HG03432 (cell line): Measurements from ENCODE around the gene ETF1.
A peak's percentile ranks its signal among the peaks of the same experiment; 100 is the strongest.

Experiments
- ATAC-seq: cut with Tn5 transposase; IDR thresholded peaks from one replicate; pipeline ENCODE4 v1.9.1; 2021; ENCODE audit warnings: mild to moderate bottlenecking, moderate library complexity; ENCODE audit not compliant: unreplicated experiment

ETF1 gene

DNA sequence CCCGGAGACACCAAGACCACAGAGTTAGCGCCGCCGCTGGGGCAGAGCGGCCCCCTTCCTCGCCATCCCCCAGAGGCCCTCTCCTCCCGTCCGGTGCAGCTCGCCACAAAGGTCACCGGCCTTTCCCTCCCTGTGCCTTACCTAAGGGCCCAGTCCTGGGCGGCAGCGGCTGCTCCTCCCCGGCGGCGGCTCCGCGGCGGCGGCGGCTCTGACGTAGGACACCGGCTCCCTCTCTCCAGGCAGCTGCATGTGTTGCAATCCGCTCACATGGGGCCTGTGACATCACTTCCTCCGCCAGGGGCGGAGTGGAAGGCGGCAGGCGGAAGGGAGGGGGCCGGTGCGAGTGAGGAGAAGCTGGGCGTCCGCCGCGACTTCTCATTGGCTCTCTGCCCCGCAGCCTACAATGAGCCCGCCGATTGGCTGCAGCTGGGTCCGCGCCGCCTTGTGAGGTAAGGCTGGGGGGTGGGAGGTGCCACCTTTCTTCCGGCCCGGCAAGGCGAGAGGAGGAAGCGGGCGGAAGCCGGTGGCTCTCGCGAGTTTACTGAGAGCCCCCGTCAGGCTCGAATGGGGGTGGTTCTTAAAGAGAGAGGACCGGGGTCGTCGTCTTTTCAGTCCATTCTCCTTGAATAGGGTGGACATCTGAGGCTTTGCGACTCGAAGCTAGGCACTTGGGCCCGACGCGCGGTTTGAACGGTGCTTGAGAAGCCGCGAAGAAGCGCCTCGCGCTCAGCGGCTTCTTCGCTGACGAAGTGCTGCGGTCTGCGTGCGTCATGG, at the start of gene ETF1:
ETF1 (minus strand) TSS at position 281 of the 774 bp plus-strand sequence. CDS start 318 bp downstream, outside the sequence.
- peak; percentile 93 for ATAC-seq

DNA sequence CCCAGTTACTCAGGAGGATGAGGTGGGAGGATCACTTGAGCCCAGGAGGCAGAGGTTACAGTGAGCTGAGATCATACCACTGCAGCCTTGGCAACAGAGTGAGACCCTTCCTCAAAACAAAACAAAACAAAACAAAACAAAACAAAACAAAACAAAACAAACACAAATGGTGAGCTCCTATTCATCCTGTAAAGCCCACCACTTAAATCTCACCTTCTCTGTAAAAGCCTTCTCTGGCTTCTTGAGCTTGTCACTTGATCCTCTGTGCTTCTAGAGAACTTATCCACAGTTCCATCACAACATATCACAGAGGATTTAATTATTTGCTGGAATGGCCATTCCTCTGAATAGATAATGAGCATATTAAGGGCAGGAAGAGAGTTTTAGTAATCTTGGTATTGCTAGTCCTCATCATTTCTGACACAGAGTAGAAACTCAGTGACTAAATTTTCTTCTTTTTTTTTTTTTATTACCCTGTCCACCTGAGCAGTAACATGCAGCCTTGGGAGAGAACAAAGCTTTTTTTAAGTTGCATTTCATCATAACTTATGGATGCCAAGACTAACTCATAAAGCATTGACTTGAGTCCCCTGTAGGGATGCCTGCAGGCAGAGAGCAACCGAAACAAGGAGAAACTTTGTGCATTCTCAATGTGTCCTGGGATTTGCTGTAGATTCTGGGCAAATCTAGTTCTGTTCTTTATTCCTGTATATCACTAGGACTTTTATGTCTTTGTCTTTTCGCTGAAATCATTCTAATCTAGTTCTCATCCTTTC, 45.2 kb upstream of the ETF1 start:
- no peak for ATAC-seq

- ATAC-seq = no peak
Observed at GRCh38 chr5:138585157-138585556, 42.1 kb upstream of the ETF1 start.

DNA sequence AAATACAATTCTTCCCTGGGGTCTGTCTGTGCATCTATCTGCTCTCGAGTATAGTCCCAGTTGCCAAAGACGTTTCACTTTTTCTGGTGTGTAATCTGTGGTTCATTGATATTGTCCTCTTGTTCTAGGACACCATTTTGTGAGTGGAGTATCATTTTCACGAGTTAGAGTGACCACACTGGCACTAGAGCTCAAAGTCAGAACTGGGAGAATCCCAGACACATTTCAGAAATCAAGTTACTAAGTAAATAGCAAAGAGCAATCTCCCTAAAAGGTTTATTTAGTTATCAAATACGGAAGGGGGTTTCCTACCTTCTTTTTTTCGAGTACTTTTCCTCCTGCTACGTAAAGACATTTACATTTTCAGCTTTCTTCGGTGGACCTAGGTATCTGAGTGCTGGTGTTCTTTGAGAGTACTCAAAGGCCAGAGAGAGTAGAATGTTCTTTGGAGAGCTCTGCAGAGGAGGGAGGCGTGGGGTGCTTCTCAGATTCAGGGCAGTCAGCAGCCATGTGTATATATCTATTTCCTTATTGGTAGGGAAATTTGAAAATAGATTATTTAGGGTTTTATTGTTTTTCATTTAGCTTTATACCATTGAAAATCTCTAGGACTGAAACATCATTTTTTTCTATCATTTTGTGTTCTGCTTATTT, 41.1 kb upstream of the ETF1 start:
- no peak for ATAC-seq

GRCh38 chr5:138582959-138583358, 39.9 kb upstream of the ETF1 start:
- ATAC-seq = no peak

GRCh38 chr5:138580777-138581176, 37.7 kb upstream of the ETF1 start:
- no peak for ATAC-seq

DNA sequence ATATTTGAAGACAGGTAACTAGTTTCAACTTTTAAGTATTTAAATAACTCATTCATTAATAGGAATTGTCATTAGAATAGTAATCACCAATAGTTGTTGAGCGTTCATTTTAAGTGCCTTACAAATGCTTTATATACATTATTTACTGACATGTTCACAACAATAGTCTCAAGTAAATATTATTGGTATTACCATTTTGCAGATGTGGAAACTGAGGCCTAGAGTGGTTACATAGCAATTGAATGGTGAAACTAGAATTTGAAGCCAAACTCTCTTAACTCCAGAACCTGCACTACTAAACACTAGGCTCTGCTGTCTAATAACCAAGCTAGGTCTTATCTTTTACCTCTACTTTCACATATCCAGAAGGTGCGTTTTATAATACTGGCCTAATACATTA, 37.0 kb upstream of the ETF1 start:
- ATAC-seq = no peak

DNA sequence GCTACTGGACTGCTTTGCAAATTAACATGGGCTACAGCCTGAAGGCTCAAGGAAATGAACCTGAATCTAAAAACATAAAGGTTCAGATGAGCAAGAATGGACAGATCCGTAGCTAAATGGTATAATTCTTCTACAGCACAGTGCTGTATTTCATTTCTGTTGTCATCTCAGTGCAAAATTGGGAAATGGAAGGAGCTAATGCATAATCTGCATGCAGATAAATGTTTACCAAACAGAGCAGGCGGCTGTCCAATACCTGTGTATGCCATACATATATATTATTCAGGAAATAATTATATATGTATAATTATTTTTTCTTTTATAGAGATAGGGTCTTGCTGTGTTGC, 36.5 kb upstream of the ETF1 start:
- no peak for ATAC-seq

DNA sequence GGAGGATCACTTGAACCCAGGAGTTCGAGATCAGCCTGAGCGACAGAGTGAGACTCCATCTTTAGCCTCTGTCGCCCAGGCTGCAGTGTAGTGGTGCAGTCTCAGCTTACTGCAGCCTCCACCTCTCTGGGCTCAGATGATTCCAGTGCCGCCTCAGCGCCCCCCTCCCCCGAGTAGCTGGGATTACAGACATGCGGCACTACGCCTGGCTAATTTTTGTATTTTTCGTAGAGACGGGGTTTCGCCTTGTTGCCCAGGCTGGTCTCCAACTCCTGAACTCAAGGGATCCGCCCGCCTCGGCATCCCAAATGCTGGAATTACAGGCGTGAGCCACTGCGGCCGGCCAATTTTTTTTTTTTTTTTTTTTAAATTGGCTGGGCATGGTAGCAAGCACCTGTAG, 34.4 kb upstream of the ETF1 start:
- no peak for ATAC-seq

- peak; percentile 87 for ATAC-seq
Observed at GRCh38 chr5:138575194-138576015, 32.4 kb upstream of the ETF1 start, which contains the start of gene HSPA9. Gene HSPA9 (minus strand): TSS chr5:138575401. CDS start chr5:138575318, 83 bp downstream.

DNA sequence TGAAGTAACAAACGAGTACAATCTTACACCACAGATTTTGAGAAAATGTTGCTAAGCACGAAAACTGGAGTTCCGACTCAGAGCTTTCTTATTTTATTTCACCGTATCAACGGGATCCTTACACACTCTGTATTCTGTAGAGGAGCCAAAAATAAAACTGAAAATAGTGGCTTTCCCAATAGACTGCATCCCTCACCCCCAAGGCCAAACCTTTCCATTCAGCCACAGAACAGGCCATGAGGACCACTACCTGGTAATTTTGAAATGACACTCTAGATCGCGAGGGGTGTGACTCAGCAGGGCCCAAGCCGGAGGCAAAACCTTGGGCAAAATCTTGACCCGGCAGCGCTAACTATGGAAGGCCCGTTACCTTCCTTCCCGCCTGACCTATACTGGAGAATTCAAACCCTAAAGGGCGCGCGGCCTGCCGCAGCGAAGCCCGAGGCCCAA, 31.7 kb upstream of the ETF1 start:
- no peak for ATAC-seq

DNA sequence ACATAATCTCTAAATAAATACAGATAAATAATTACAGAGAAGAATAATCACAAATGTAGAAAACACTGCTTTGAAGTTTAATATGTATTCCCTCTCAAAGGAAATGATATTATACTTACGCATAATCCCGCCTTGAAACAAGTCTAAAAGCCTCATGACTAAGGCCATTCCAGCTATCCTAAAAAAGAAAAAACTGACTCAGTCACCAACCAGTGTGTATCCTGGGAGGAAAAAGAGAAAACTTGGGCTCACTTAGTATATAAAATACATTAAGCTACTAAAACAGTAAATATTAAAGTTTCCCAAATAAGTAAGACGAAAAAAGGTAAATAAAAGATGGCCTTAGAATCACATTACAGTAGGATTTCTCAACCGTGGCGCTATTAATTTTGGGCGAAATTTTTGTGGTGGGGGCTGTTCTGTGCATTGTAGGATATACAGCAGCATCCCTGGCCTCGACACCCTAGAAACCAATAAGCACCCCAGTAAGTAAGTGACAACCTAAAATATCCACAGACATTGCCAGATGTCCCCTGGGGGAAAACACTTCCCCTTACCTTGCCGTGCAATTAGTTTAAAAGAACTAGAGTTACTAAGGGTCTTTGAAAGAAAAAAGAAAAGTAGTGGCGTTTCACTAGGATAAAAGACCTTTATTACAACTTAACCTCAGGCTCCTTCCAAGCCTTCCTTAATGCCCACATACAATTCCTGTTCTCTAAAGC, 31.1 kb upstream of the ETF1 start:
- no peak for ATAC-seq

GRCh38 chr5:138573223-138573622, 30.2 kb upstream of the ETF1 start:
- ATAC-seq = no peak

DNA sequence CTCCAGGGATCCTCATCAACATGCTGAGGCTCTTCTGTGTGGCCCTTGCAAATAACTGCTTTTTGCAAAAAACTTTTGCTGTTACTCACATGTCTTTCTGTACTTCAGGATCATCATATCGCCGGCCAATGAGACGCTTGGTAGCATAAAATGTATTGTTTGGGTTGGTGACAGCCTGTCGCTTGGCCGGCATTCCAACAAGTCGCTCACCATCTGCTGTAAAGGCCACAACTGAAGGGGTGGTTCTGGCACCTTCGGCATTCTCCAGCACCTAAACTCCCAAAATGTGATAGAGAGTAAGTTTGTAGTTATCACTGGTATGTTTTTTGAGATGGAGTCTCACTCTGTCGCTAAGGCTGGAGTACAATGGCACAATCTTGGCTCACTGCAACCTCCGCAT, 27.8 kb upstream of the ETF1 start:
- ATAC-seq = no peak

DNA sequence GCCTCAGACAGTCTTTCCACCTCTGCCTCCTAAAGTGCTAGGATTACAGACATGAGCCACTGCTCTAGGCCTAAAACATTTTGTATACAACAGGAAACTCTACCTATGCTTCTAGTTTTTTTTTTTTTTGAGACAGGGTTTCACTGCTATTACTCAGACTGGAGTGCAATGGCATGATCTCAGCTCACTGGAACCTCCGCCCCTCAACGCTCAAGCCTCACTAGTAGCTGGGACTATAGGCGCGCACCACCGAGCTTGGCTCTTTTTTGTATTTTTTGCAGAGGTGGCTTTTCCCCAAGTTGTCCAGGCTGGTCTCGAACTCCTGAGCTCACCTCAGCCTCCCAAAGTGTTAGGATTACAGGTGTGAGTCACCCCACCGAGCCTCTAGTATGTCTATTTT, 26.7 kb upstream of the ETF1 start:
- ATAC-seq = no peak

DNA sequence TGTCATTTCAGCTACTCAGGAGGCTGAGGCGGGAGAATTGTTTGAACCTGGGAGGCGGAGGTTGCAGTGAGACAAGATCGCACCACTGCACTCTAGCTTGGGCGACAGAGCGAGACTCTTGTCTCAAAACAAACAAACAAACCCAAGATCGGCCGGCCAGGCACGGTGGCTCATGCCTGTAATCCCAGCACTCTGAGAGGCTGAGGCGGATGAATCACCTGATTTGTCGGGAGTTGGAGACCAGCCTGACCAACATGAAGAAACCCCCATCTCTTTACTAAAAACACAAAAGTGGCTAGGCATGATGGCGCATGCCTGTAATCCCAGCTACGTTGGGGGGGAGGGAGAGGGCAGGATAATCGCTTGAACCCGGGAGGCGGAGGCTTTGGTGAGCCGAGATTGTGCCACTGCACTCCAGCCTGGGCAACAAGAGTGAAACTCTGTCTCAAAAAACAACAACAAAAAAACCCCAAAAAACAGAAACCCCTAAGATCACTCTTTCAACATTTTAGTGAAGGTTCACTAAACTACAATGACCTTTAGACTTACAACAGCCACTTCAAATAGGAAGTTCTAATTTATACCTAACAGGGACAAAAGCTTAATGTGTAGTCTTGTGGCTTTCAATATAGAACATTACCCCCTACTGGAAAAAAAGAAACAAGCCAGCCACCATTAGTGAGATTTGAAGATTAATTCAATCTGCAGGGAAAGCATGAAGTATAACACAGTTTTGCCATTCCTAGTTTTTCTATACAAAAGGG, 25.2 kb upstream of the ETF1 start:
- no peak for ATAC-seq

DNA sequence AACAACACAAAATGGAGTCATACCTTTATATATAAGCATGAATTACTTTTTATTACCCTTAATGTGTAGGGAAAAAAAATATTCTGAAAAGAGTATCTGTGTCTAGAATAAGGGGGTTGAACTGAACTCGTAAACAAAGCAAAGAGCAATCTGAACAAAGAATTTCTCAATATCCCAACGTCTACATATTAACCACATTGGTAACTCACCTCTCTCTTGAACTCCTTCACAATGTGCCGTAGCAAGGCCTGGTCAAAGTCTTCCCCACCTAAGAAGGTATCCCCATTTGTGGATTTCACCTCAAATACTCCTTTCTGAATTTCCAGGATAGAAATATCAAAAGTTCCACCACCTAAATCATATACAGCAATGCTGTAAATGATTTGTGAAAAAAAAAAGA, 23.8 kb upstream of the ETF1 start:
- no peak for ATAC-seq

GRCh38 chr5:138565100-138565821, 22.2 kb upstream of the ETF1 start:
- ATAC-seq = no peak

DNA sequence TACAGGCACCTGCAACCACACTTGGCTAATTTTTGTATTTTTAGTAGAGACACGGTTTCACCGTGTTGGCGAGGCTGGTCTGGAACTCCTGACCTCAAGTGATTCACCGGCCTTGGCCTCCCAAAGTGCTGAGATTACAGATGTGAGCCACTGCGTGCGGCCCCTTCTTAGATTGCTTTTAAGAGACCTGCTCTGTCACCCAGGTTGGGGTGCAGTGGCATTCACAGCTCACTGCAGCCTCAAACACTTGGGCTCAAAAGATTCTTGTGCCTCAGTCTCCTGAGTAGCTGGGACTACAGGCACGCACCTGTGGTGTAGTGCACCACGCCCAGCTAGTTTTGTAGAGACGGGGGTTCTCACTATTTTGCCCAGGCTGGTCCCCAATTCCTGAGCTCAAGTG, 21.2 kb upstream of the ETF1 start:
- ATAC-seq = no peak
